Epithelial cell of proximal tubule (primary cell): ENCODE data around the gene SPR. TPM values are rescaled to one million over a fixed set of nuclear protein-coding genes. Genes with fewer than 3 reads are reported as not detected.
"Not testable (repeated sequence)": the region's sequence is repeated elsewhere in the genome, so short reads cannot be mapped to it uniquely, and the experiment has no call there.

Source experiments
- DNase-seq: peaks from one replicate; pipeline ENCODE4 v3.0.0-alpha.2; 2011; ENCODE audit warnings: low read depth
- H3K4me3 ChIP-seq: 2 replicates; pipeline ENCODE4 v1.5.1; 2011; ENCODE audit warnings: low read depth, mild to moderate bottlenecking, low read length
- CTCF ChIP-seq: conservative IDR thresholded peaks from 2 replicates; pipeline ENCODE4 v1.5.1; 2012; ENCODE audit warnings: low read depth, mild to moderate bottlenecking, low read length
- total RNA-seq: library from RNA; depleted of rRNA; stranded (reverse); fragments of >200 nt; gene quantifications from 2 replicates; pipeline ENCODE4 v1.2.3, GENCODE V29; 2015

Gene SPR
- total RNA-seq, 1 donor from 2014 or later, result 29.5 TPM

DNA sequence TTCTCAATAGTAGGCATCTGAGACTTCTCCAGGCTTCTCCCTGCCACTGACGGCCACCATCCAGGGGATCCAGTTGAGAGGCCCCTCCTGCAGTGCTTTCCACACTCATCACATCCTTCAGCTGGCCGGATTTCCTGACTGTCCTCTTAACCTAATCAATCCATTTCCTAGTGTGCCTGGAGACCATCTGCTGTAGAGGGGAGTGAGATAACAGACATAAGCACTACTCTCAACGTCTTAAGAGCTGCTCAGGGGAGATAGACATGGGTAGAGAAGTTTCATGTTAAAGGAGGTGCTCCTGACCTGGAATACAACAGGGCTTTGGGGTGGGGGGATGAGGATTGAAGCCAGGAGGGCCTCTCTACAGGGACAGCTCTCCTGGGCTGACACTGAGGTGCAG, 14.2 kb downstream of the SPR start:
- TF ChIP-seq CTCF, result no peak

DNA sequence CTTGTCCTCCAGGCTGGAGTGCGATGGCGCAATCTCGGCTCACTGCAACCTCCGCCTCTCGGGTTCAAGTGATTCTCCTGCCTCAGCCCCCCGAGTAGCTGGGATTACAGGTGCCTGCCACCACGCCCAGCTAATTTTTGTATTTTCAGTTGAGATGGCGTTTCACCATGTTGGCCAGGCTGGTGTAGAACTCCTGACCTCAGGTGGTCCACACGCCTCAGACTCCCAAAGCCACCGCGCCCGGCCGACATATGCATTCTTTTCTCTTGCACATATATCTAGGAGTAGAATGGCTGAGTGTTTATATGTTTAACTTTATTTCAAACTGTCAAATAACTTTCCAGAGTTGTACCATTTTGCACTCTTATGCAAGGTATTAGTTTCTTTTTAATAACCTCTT, 20.2 kb downstream of the SPR start:
- not testable (repeated sequence) for H3K4me3 ChIP-seq, DNase-seq

More for the DNA sequence above, 14.2 kb downstream of the SPR start:
- DNase-seq, result no peak
- no peak overlapping the region for H3K4me3 ChIP-seq

DNA sequence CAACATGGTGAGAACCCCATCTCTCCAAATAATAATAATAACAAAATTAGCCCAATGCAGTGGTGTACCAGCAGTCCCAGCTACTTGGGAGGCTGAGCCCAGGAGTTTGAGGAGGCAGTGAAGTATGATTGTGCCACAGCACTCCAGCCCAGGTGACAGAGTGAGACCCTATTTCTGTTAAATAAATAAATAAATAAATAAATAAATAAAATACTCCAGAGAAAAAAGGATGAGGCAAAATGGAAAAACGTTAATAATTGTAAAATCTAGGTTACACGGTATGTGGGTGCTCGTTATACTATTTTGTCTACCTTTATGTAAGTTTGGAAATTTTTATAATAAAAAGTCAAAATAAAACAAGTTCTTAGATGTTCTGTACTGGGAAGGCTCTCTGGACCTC, 21.5 kb downstream of the SPR start:
- no peak for TF ChIP-seq CTCF
- no peak overlapping the region for H3K4me3 ChIP-seq
- DNase-seq, result no peak

DNA sequence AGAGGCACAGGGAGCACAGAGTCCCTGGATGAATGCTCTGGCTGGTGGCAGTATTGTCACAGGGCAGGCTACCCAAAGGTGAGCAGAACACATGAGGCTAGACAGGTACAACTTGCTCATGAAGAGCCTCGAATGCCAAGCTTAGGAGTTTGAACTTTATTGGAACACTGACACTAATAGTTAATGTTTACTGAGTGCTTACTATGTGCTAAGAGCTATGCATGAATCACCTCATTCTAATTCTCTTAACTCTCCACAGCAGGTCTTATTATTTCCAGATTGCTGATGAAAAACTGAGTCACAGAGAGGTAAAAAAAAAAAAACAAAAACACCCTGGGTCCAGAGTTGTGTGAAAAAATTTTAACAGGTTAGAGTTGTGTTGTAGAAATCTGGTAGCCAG, 24.0 kb downstream of the SPR start:
- TF ChIP-seq CTCF, result no peak
- DNase-seq, result peak; percentile 74
- no peak overlapping the region for H3K4me3 ChIP-seq

GRCh38 chr2:72913486-72914205, 26.4 kb downstream of the SPR start:
- H3K4me3 ChIP-seq, result no peak overlapping the region
- TF ChIP-seq CTCF, result peak; percentile 39
- no peak for DNase-seq

GRCh38 chr2:72914206-72914559, 27.0 kb downstream of the SPR start:
- DNase-seq, result no peak
- TF ChIP-seq CTCF, result no peak
- H3K4me3 ChIP-seq, result no peak overlapping the region

GRCh38 chr2:72914589-72915319, 27.5 kb downstream of the SPR start:
- TF ChIP-seq CTCF, result no peak
- H3K4me3 ChIP-seq, result no peak overlapping the region

More at GRCh38 chr2:72914589-72915319, 27.5 kb downstream of the SPR start:
- DNase-seq, result no peak
